MM.1S (cell line): Measurements from ENCODE around the gene ELMO3.

Experiments used
- EZH2 ChIP-seq: fragments of 300-600 bp; sonication (generic); optimal IDR thresholded peaks from 2 replicates; pipeline ENCODE3; 2017; ENCODE audit warnings: low read depth, mild to moderate bottlenecking, antibody characterized with exemption, low read length, mixed read lengths
- TF ChIP-seq, protein P1 (sequence below): fragments of 300-600 bp; sonication (generic); IDR thresholded peaks from 2 replicates; pipeline ENCODE4 v1.5.1; 2016; ENCODE audit warnings: antibody characterized with exemption, low read length, mixed read lengths

- TF ChIP-seq, protein P1, sequence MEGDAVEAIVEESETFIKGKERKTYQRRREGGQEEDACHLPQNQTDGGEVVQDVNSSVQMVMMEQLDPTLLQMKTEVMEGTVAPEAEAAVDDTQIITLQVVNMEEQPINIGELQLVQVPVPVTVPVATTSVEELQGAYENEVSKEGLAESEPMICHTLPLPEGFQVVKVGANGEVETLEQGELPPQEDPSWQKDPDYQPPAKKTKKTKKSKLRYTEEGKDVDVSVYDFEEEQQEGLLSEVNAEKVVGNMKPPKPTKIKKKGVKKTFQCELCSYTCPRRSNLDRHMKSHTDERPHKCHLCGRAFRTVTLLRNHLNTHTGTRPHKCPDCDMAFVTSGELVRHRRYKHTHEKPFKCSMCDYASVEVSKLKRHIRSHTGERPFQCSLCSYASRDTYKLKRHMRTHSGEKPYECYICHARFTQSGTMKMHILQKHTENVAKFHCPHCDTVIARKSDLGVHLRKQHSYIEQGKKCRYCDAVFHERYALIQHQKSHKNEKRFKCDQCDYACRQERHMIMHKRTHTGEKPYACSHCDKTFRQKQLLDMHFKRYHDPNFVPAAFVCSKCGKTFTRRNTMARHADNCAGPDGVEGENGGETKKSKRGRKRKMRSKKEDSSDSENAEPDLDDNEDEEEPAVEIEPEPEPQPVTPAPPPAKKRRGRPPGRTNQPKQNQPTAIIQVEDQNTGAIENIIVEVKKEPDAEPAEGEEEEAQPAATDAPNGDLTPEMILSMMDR = no peak
- TF ChIP-seq EZH2 = no peak
Measured at GRCh38 chr16:67162506-67163163, 36.3 kb upstream of the ELMO3 start.
